HG03108 (cell line): ENCODE measurements around the gene PSMB5.
A peak's percentile ranks its signal among the peaks of the same experiment; 100 is the strongest.

Experiments used
- ATAC-seq: cut with Tn5 transposase; IDR thresholded peaks from one replicate; pipeline ENCODE4 v1.9.1; 2021; ENCODE audit warnings: moderate library complexity; ENCODE audit not compliant: unreplicated experiment

The PSMB5 gene

DNA sequence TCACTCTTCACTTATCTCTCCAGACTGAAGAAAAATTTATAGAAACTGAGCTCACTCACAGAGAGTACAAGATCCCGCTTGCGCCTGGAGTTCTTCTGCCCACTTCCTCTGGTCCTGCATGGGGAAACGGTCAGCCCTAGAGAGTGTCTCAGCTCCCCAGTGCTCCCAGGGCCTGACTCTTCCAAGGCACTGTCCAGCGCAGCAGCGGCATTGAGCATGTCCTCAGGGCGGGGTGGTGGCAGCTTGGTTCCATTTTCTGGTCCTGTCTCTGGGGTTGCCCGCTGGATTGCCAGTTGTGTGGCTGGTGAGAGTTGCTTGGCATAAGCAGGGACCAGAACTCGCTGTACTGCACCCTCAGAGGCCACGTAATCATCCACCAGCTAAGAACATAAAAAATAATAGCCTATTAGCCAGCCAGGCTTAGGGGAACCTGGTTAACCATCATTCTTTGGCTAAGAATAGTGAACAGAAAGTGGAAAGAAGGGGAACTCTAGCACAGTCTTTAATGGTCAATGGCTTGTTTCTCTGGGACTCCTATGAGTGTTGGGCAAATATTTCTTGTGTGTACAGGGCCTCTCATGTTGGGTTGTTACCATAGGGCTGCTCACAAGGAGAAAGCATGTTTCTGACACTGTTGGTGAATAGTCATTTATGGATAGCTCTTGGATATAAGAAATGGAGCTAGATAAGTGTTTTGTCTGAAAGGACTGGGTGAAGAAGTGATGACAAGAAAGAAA is 38.6 kb downstream of the PSMB5 start:
- no peak for ATAC-seq

GRCh38 chr14:22994762-22995275 is 39.9 kb downstream of the PSMB5 start:
- ATAC-seq: no peak

- no peak for ATAC-seq
Measured at GRCh38 chr14:22993517-22993916, 41.2 kb downstream of the PSMB5 start.

DNA sequence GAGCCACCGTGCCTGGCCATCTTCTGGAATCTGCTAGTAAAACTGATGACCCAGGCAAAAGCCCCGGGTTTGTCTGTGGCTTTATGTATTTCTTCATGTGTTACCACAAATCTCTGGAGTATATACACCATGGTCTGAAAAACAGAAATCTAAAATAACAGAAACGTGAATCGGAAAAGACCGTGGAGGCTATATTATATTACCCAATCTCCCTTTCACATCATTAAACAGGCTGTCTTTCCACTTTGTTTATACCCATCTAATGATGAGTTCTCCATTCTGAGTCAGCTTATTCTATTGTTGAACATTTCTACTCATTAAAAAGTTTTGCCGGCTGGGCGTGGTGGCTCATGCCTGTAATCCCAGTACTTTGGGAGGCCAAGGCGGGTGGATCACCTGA is 42.8 kb downstream of the PSMB5 start:
- ATAC-seq: no peak

- no peak for ATAC-seq
Measured at GRCh38 chr14:22987291-22987690, 47.4 kb downstream of the PSMB5 start.

GRCh38 chr14:22986508-22987054 is 48.1 kb downstream of the PSMB5 start:
- no peak for ATAC-seq

- ATAC-seq: no peak
Measured at GRCh38 chr14:22985894-22986507, 48.7 kb downstream of the PSMB5 start.

- no peak for ATAC-seq
Measured at GRCh38 chr14:22984959-22985658, 49.6 kb downstream of the PSMB5 start.

GRCh38 chr14:22982477-22983245 is 52.0 kb downstream of the PSMB5 start, which contains the start of gene AJUBA:
TSS of gene AJUBA (minus strand) at chr14:22982551. CDS start at chr14:22982266, 285 bp downstream.
- ATAC-seq: peak; percentile 36

DNA sequence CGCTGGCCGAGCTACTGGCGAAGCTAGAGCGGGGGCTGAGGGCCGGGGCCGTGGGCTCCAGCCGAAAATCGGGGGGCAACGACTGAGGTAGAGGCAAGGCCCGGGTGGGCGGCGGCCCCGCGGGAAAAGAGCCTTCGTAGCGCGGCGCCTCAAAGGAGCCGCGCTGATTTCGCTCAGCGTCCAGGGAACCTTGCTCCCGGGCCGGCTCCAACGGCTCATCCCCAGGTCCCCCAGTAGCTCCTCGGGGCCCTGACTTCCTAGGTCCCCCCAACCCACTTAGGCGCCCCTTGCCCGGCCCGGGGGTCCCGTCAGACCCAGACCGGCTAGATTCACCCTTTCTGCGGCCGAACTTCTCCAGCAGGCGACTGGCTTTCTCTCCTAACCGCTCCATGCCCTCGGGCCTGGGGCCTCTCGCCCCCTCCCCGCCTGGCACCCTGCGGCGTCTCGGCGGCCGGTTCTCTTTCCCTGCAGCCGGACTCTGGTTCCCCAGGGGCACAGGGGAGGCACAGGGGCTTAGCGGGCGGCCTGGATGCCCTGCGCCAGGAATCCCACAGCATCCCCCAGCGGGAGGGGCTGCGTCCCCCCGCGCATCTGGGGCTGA is 52.7 kb downstream of the PSMB5 start:
- ATAC-seq: no peak

DNA sequence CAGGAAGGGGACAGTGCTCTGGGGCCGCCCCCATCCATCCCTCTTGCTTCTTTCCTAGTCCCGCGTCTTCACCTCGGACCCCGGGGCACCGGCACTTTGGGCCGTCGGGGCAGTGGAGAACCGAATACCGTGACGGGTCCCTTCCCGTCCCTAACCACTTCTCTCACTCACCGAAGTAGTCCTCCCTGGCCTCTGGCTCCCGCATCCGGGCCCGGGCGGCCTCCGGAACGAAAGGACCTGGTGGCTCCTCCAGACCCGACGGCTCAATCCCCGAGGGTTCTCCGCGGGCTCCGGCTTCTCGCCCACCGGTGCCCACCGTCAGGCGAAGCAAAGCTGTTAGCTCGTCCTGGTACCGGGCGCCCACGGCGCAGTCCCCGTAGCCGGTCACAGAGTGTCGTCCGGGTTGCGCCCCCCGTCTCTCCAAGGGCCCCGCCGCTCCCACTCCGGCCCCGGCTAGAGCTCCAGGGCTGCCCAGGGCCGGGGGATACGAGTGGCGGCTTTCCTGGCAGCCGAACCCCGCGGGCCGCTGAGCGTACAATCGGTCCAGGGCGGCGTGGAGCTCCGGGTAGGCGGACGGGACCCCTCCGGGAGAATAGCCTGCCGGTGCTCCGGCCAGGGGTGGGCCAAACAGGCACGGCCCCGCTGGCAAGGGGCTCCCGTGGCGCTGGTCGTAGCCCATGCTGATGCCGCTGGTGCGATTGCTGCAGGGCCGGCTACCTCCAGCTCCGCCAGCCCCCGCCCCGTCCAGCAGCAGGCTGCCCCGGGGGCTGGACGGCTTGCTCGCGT is 53.4 kb downstream of the PSMB5 start:
- ATAC-seq: no peak

DNA sequence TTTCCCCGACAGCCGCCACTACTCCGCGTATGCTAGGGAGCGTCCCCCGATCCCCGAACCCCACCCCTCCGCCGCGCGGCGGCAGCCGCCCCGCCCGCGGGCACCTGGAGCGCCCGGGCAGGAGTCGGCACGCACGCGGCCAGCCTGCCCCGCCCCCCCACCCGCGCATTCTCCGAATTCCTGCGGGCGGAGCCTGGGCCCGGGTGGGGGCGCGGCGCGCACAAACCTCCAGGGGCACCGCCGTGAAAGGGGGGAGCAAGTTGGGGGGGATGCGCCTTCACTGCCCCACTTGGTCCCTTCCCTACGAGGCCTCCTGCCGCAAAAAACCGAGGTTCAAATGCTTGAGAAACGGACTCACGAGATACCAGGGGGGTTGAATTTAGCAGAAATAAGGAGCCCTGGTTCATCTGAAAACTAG is 54.0 kb downstream of the PSMB5 start:
- no peak for ATAC-seq

DNA sequence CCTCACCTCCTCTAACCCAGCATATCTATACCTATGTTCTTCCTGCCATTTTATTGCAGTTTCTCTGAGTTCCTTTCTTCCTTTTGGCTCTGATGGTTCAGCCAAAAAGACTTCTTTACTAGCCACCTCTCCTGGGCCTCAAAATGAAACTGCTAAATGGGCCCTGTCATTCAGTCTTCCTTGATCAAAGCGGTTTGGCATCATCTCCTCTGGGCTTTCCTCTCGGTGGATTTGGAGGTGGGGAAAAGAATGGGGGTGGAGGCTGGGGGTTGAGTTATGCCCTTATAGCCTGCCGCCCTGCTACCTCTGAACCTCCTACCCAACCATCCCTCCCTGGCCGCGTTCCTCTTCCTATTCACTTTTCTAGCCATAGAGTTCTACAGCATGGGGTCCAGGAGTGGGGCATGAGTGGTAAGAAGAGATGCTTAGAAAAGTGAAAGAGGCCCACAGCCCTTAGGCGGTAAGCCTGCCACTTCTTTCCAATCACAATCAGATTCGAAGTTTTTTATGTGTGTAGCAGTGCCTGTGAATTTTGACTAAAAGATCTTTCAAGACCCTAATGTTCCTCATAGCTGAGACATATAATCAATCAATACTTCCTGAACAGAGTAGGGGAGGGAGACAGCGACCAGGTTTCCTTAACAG is 54.8 kb downstream of the PSMB5 start:
- ATAC-seq: no peak

GRCh38 chr14:22978981-22979671 is 55.6 kb downstream of the PSMB5 start:
- no peak for ATAC-seq

DNA sequence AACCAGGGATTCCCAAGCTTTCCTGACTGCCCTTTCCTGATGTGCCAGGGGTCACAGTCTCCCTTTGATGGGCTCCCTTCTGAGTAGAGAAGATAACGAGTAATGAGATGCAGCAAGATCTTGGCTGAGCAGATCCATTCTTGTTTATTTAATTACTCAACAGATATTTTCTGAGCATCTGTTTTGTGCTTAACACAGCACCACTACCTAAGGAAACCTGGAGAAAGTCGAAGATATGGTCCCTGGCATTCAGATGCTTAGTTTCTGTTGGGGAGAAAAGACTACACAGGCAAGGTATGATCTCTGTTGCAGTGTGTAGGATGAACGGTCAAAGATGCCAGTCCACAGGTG is 56.2 kb downstream of the PSMB5 start:
- no peak for ATAC-seq

- no peak for ATAC-seq
Measured at GRCh38 chr14:22977684-22978486, 56.8 kb downstream of the PSMB5 start.

- ATAC-seq: no peak
Measured at GRCh38 chr14:22977434-22977683, 57.3 kb downstream of the PSMB5 start.
